ENCODE data around the gene RBBP8NL. TPM values are rescaled to one million over a fixed set of nuclear protein-coding genes. Genes with fewer than 3 reads are reported as not detected.

Gene RBBP8NL
- total and polyA plus RNA-seq, 2 experiments from 2014 or later: 0.10 to 1.1 TPM

- no peak for TF ChIP-seq ZNF462 (CRISPR knock-in tag; IDR thresholded peaks at IDR 0.05)
- TF ChIP-seq CTCF (conservative IDR thresholded peaks at IDR 0.05; ENCODE audit: low read depth in 2 of 2): no peak
- no peak for TF ChIP-seq REST (IDR thresholded peaks at IDR 0.05; ENCODE audit: unreplicated experiment)
- TF ChIP-seq NANOG (IDR thresholded peaks at IDR 0.05; ENCODE audit: borderline replicate concordance): no peak
- TF ChIP-seq EZH2 (IDR thresholded peaks at IDR 0.05; ENCODE audit: low read depth, unreplicated experiment): no peak
Measured at GRCh38 chr20:62415354-62416111, 11.8 kb downstream of the RBBP8NL start (continued).

Data from GM23338 (cell line).